ENCODE data around the gene ZNF708.
"Not testable (repeated sequence)": the region's sequence is repeated elsewhere in the genome, so short reads cannot be mapped to it uniquely, and the experiment has no call there.

ZNF708 gene

GRCh38 chr19:21259421-21260124 lies 69.6 kb downstream of the ZNF708 start:
- not testable (repeated sequence) for DNase-seq

GRCh38 chr19:21256722-21257121 lies 72.5 kb downstream of the ZNF708 start:
- no peak for DNase-seq
